Testis (tissue), 3 donors: ENCODE measurements around the gene NUP42. TPM values are rescaled to one million over a fixed set of nuclear protein-coding genes. Genes with fewer than 3 reads are reported as not detected.

Experiments
- DNase-seq: peaks from one replicate; pipeline ENCODE4 v3.0.0-alpha.2; 2019
- H3K27ac ChIP-seq, 2 donors: fragments of 200-600 bp; sonication (generic); one replicate each; pipeline ENCODE4 v1.5.1; 2019
- H3K27me3 ChIP-seq: fragments of 200-600 bp; sonication (generic); one replicate; pipeline ENCODE4 v1.5.1; 2019
- H3K36me3 ChIP-seq: fragments of 200-600 bp; sonication (generic); one replicate; pipeline ENCODE4 v1.5.1; 2017; ENCODE audit warnings: low read depth; ENCODE audit errors: missing control alignments
- H3K4me1 ChIP-seq: fragments of 200-600 bp; sonication (generic); one replicate; pipeline ENCODE4 v1.5.1; 2019
- H3K4me3 ChIP-seq, 2 donors: fragments of 200-600 bp; sonication (generic); one replicate each; pipeline ENCODE4 v1.5.1; 2017 to 2019
- H3K9me3 ChIP-seq: fragments of 200-600 bp; sonication (generic); one replicate; pipeline ENCODE4 v1.5.1; 2017
- CTCF ChIP-seq, 3 experiments: fragments of 450-650 bp in 2 of 3; fragments of 200-600 bp in 1 of 3; sonication (generic) in 1 of 3; IDR thresholded peaks; one replicate each; pipeline ENCODE4 v1.5.1; 2016 to 2019; ENCODE audit warnings: antibody characterized with exemption in 3 of 3, mild to moderate bottlenecking in 2 of 3, moderate library complexity in 1 of 3
- POLR2A ChIP-seq: fragments of 450-650 bp; IDR thresholded peaks from one replicate; pipeline ENCODE4 v1.6.1; 2017; ENCODE audit warnings: antibody characterized with exemption, mild to moderate bottlenecking, moderate library complexity
- WGBS, 2 donors: methylation state at CpG; one replicate each; pipeline ENCODE4 v1.1.5; 2018; 5-methylcytosine and 5-hydroxymethylcytosine counted together
- intact Hi-C: fragments of 100-400 bp; cut with DNase I; formaldehyde crosslinking; loops from one replicate; pipeline ENCODE4 v1.15.1; 2023; ENCODE audit warnings: low total_unique reads
- polyA plus RNA-seq: library from polyadenylated mRNA; stranded (reverse); fragments of 350-450 nt; fragmentation: Illumina TruSeq; extraction: RNeasy Lipid Tissue Mini Kit (QIAGEN cat#74804); gene quantifications from one replicate; pipeline ENCODE4 v1.2.3, GENCODE V29; 2014; ENCODE audit warnings: low read depth, low replicate concordance; ENCODE audit not compliant: insufficient read depth
- total RNA-seq, 2 donors: library from RNA; depleted of rRNA; stranded (reverse); fragments of >200 nt; gene quantifications; one replicate each; pipeline ENCODE4 v1.2.3, GENCODE V29; 2016

NUP42 gene
- total and polyA plus RNA-seq, 3 donors from 2014 or later = 63.3 to 70.4 (median 66.1) TPM

- 64 to 77% methylated on average over 5 of the region's 5 CpGs for WGBS, 2 donors
- intact Hi-C loops = no loop called here
- H3K27me3 ChIP-seq = no peaks in the 10 kb centered on the region
Measured at GRCh38 chr7:23214423-23214822, 32.6 kb downstream of the NUP42 start.

GRCh38 chr7:23214938-23215337 lies 33.1 kb downstream of the NUP42 start:
- Histone ChIP-seq H3K27me3 (no peaks in the 10 kb centered on the region), H3K4me3 (no peak overlapping the region), H3K36me3 (no peaks in the 10 kb centered on the region), H3K4me1 (no peaks in the 10 kb centered on the region), H3K9me3 (no peaks in the 10 kb centered on the region), H3K27ac (no peak overlapping the region)
- 72 to 81% methylated on average over 6 of the region's 6 CpGs for WGBS, 2 donors
- TF ChIP-seq POLR2A = no peak
- no peak for TF ChIP-seq CTCF (IDR thresholded peaks at IDR 0.05)
- intact Hi-C loops = no loop called here
- DNase-seq = no peak

More at GRCh38 chr7:23214423-23214822, 32.6 kb downstream of the NUP42 start:
- no peaks in the 10 kb centered on the region for H3K4me1 ChIP-seq
- H3K4me3 ChIP-seq = peak overlapping the region; percentile 43 to 46
- H3K36me3 ChIP-seq = no peaks in the 10 kb centered on the region
- no peaks in the 10 kb centered on the region for H3K9me3 ChIP-seq
- TF ChIP-seq CTCF (IDR thresholded peaks at IDR 0.05) = no peak
- no peak for TF ChIP-seq POLR2A
- peak overlapping the region in 1 of 2 donors; percentile 39 for H3K27ac ChIP-seq
- no peak for DNase-seq

GRCh38 chr7:23216021-23216420 lies 34.2 kb downstream of the NUP42 start:
- Histone ChIP-seq H3K27ac (no peak overlapping the region), H3K4me1 (no peaks in the 10 kb centered on the region), H3K27me3 (no peaks in the 10 kb centered on the region), H3K9me3 (no peaks in the 10 kb centered on the region), H3K36me3 (no peaks in the 10 kb centered on the region), H3K4me3 (no peak overlapping the region)
- peak; percentile 50 for DNase-seq
- TF ChIP-seq POLR2A = no peak
- TF ChIP-seq CTCF (IDR thresholded peaks at IDR 0.05) = no peak
- 74 to 82% methylated on average over 2 of the region's 2 CpGs for WGBS, 2 donors
- intact Hi-C loops = no loop called here

GRCh38 chr7:23218196-23218595 lies 36.3 kb downstream of the NUP42 start:
- no peaks in the 10 kb centered on the region for H3K9me3 ChIP-seq
- no peak for TF ChIP-seq POLR2A
- TF ChIP-seq CTCF (IDR thresholded peaks at IDR 0.05) = no peak
- no peak overlapping the region for H3K27ac ChIP-seq
- intact Hi-C loops = no loop called here
- no peaks in the 10 kb centered on the region for H3K27me3 ChIP-seq
- no peaks in the 10 kb centered on the region for H3K4me1 ChIP-seq
- no peak overlapping the region for H3K4me3 ChIP-seq
- DNase-seq = no peak
- H3K36me3 ChIP-seq = no peaks in the 10 kb centered on the region
- WGBS, 2 donors = 52 to 61% methylated on average over 3 of the region's 3 CpGs

GRCh38 chr7:23220690-23221305 lies 39.0 kb downstream of the NUP42 start:
- intact Hi-C loops = no loop called here
- Histone ChIP-seq H3K36me3 (no peaks in the 10 kb centered on the region), H3K27ac (no peak overlapping the region), H3K4me3 (no peak overlapping the region), H3K9me3 (no peaks in the 10 kb centered on the region), H3K4me1 (no peaks in the 10 kb centered on the region), H3K27me3 (no peaks in the 10 kb centered on the region)
- no peak for DNase-seq
- WGBS, 2 donors = 58 to 69% methylated on average over 10 of the region's 10 CpGs
- TF ChIP-seq CTCF (IDR thresholded peaks at IDR 0.05) = no peak
- TF ChIP-seq POLR2A = no peak
